Islet of Langerhans (tissue), 1 donor: ENCODE data around the gene IGFN1.

Source experiments
- FAIRE-seq: peaks from one replicate; lab custom pipeline; 2011; peaks lifted over from hg19 to GRCh38; lab: Jason Lieb, UNC

IGFN1 gene

GRCh38 chr1:201185527-201186128 lies 5.0 kb upstream of the IGFN1 start:
- FAIRE-seq: no peak

- FAIRE-seq: no peak
Measured at GRCh38 chr1:201186192-201186591, 4.4 kb upstream of the IGFN1 start.

GRCh38 chr1:201189085-201189484 lies 1.5 kb upstream of the IGFN1 start:
- FAIRE-seq: no peak

- FAIRE-seq: no peak
Measured at GRCh38 chr1:201190005-201190404, 619 bp upstream of the IGFN1 start.

- FAIRE-seq: no peak
Measured at GRCh38 chr1:201191653-201192260, 1.1 kb downstream of the IGFN1 start.

GRCh38 chr1:201192261-201192788 lies 1.7 kb downstream of the IGFN1 start:
- FAIRE-seq: no peak

- no peak for FAIRE-seq
Measured at GRCh38 chr1:201194046-201194445, 3.4 kb downstream of the IGFN1 start.

GRCh38 chr1:201198598-201198997 lies 8.0 kb downstream of the IGFN1 start:
- FAIRE-seq: no peak

GRCh38 chr1:201205036-201205435 lies 14.4 kb downstream of the IGFN1 start:
- no peak for FAIRE-seq

- FAIRE-seq: no peak
Measured at GRCh38 chr1:201206176-201206575, 15.6 kb downstream of the IGFN1 start.

- no peak for FAIRE-seq
Measured at GRCh38 chr1:201207046-201207445, 16.4 kb downstream of the IGFN1 start.

- no peak for FAIRE-seq
Measured at GRCh38 chr1:201208236-201208635, 17.6 kb downstream of the IGFN1 start.

GRCh38 chr1:201212056-201212455 lies 21.4 kb downstream of the IGFN1 start:
- FAIRE-seq: no peak

- FAIRE-seq: no peak
Measured at GRCh38 chr1:201212461-201213055, 21.9 kb downstream of the IGFN1 start.

- no peak for FAIRE-seq
Measured at GRCh38 chr1:201213106-201213770, 22.6 kb downstream of the IGFN1 start.

- FAIRE-seq: no peak
Measured at GRCh38 chr1:201213926-201214325, 23.3 kb downstream of the IGFN1 start.

- FAIRE-seq: no peak
Measured at GRCh38 chr1:201214461-201214860, 23.8 kb downstream of the IGFN1 start.

- FAIRE-seq: no peak
Measured at GRCh38 chr1:201214886-201215285, 24.3 kb downstream of the IGFN1 start.

- no peak for FAIRE-seq
Measured at GRCh38 chr1:201215531-201216357, 25.1 kb downstream of the IGFN1 start.

GRCh38 chr1:201216395-201217085 lies 25.9 kb downstream of the IGFN1 start:
- no peak for FAIRE-seq

GRCh38 chr1:201217146-201217545 lies 26.5 kb downstream of the IGFN1 start:
- no peak for FAIRE-seq

- FAIRE-seq: no peak
Measured at GRCh38 chr1:201217851-201218250, 27.2 kb downstream of the IGFN1 start.
